Muscle of leg (tissue), 11 donors: ENCODE measurements around the gene CITED1. TPM values are rescaled to one million over a fixed set of nuclear protein-coding genes. Genes with fewer than 3 reads are reported as not detected.

Experiments used
- DNase-seq: peaks from one replicate; pipeline ENCODE4 v3.0.0; 2013
- H3K27ac ChIP-seq: one replicate; pipeline ENCODE4 v1.5.1; 2013; ENCODE audit warnings: mild to moderate bottlenecking, low read length, control low read depth
- H3K27me3 ChIP-seq: one replicate; pipeline ENCODE4 v1.6.1; 2013; ENCODE audit warnings: low read length; ENCODE audit not compliant: control insufficient read depth, insufficient read depth
- H3K36me3 ChIP-seq: one replicate; pipeline ENCODE4 v1.6.1; 2013; ENCODE audit warnings: low read length; ENCODE audit not compliant: control insufficient read depth, insufficient read depth
- H3K4me1 ChIP-seq: one replicate; pipeline ENCODE4 v1.6.1; 2013; ENCODE audit warnings: low read length; ENCODE audit not compliant: control insufficient read depth, insufficient read depth
- H3K4me3 ChIP-seq: one replicate; pipeline ENCODE4 v1.5.1; 2013; ENCODE audit warnings: low read length, control low read depth
- H3K9me3 ChIP-seq: replicated peaks from 2 replicates; pipeline ENCODE4 v1.6.1; 2013; ENCODE audit warnings: low read depth, low read length; ENCODE audit not compliant: control insufficient read depth
- WGBS: methylation state at CpG from one replicate; pipeline ENCODE4 v1.1.5; 2013; ENCODE audit warnings: missing lambda C conversion rate; ENCODE audit not compliant: insufficient coverage; 5-methylcytosine and 5-hydroxymethylcytosine counted together
- polyA plus RNA-seq, 8 donors: library from polyadenylated mRNA; unstranded; fragments of 120-200 nt; gene quantifications; one replicate each; pipeline versions ENCODE4 v1.2.1 to v1.2.3, GENCODE V29; 2013; ENCODE audit warnings: inconsistent platforms in 1 of 8, low replicate concordance in 1 of 8; ENCODE audit not compliant: insufficient read length in 8 of 8, insufficient read depth in 1 of 8
- total RNA-seq: library from RNA; stranded (reverse); fragments of 120-200 nt; gene quantifications from one replicate; pipeline ENCODE4 v1.2.4, GENCODE V29; 2013

Gene CITED1
- total and polyA plus RNA-seq, 9 donors = 15.5 to 26.8 (median 20.9) TPM

GRCh38 chrX:72271812-72272211 lies 33.9 kb downstream of the CITED1 start:
- 88% methylated on average over 2 of the region's 3 CpGs for WGBS
- Histone ChIP-seq H3K9me3 (no peaks in the 10 kb centered on the region), H3K4me1 (peaks cover 11% of the 10 kb centered on the region), H3K27ac (no peak overlapping the region), H3K27me3 (no peaks in the 10 kb centered on the region), H3K4me3 (no peak overlapping the region), H3K36me3 (peaks cover 83% of the 10 kb centered on the region)
- DNase-seq = no peak

GRCh38 chrX:72271091-72271788 lies 34.5 kb downstream of the CITED1 start:
- DNase-seq = no peak
- Histone ChIP-seq H3K4me3 (no peak overlapping the region), H3K27ac (no peak overlapping the region), H3K4me1 (peaks cover 11% of the 10 kb centered on the region), H3K27me3 (no peaks in the 10 kb centered on the region), H3K9me3 (no peaks in the 10 kb centered on the region), H3K36me3 (peaks cover 83% of the 10 kb centered on the region)
- 43% methylated on average over 1 of the region's 3 CpGs for WGBS

- Histone ChIP-seq H3K36me3 (peaks cover 77% of the 10 kb centered on the region), H3K9me3 (no peaks in the 10 kb centered on the region), H3K4me1 (peaks cover 4% of the 10 kb centered on the region), H3K4me3 (no peak overlapping the region), H3K27ac (no peak overlapping the region), H3K27me3 (no peaks in the 10 kb centered on the region)
- 85% methylated on average over 5 of the region's 5 CpGs for WGBS
- DNase-seq = no peak
Observed at GRCh38 chrX:72270316-72270866, 35.3 kb downstream of the CITED1 start.

- no peaks in the 10 kb centered on the region for H3K27me3 ChIP-seq
- no peaks in the 10 kb centered on the region for H3K9me3 ChIP-seq
- H3K4me3 ChIP-seq = no peak overlapping the region
- H3K4me1 ChIP-seq = peaks cover under 1% of the 10 kb centered on the region
- peaks cover 71% of the 10 kb centered on the region for H3K36me3 ChIP-seq
- DNase-seq = no peak
- WGBS = no CpG with 5 or more reads among the region's 3 CpGs
- no peak overlapping the region for H3K27ac ChIP-seq
Observed at GRCh38 chrX:72269671-72270251, 36.0 kb downstream of the CITED1 start.

GRCh38 chrX:72268597-72269365 lies 36.9 kb downstream of the CITED1 start:
- Histone ChIP-seq H3K27me3 (no peaks in the 10 kb centered on the region), H3K36me3 (peaks cover 61% of the 10 kb centered on the region), H3K4me3 (no peak overlapping the region), H3K9me3 (no peaks in the 10 kb centered on the region), H3K27ac (no peak overlapping the region), H3K4me1 (no peaks in the 10 kb centered on the region)
- WGBS = 82% methylated on average over 1 of the region's 2 CpGs
- DNase-seq = no peak

GRCh38 chrX:72265263-72265662 lies 40.5 kb downstream of the CITED1 start:
- H3K4me1 ChIP-seq = no peaks in the 10 kb centered on the region
- H3K27ac ChIP-seq = no peak overlapping the region
- no peak for DNase-seq
- peaks cover 2% of the 10 kb centered on the region for H3K27me3 ChIP-seq
- H3K9me3 ChIP-seq = no peaks in the 10 kb centered on the region
- WGBS = no CpG with 5 or more reads among the region's 3 CpGs
- H3K4me3 ChIP-seq = no peak overlapping the region
- peaks cover 26% of the 10 kb centered on the region for H3K36me3 ChIP-seq

- H3K27me3 ChIP-seq = peaks cover 15% of the 10 kb centered on the region
- no peaks in the 10 kb centered on the region for H3K4me1 ChIP-seq
- no peak overlapping the region for H3K4me3 ChIP-seq
- DNase-seq = no peak
- no peaks in the 10 kb centered on the region for H3K9me3 ChIP-seq
- no peak overlapping the region for H3K27ac ChIP-seq
- 60% methylated on average over 2 of the region's 7 CpGs for WGBS
- H3K36me3 ChIP-seq = peaks cover under 1% of the 10 kb centered on the region
Observed at GRCh38 chrX:72262077-72262476, 43.6 kb downstream of the CITED1 start.

- no peaks in the 10 kb centered on the region for H3K36me3 ChIP-seq
- H3K9me3 ChIP-seq = no peaks in the 10 kb centered on the region
- no peak for DNase-seq
- peaks cover 26% of the 10 kb centered on the region for H3K27me3 ChIP-seq
- H3K27ac ChIP-seq = no peak overlapping the region
- 79% methylated on average over 4 of the region's 4 CpGs for WGBS
- no peak overlapping the region for H3K4me3 ChIP-seq
- no peaks in the 10 kb centered on the region for H3K4me1 ChIP-seq
Observed at GRCh38 chrX:72260448-72260847, 45.3 kb downstream of the CITED1 start.

- Histone ChIP-seq H3K9me3 (no peaks in the 10 kb centered on the region), H3K27ac (no peak overlapping the region), H3K4me1 (no peaks in the 10 kb centered on the region), H3K4me3 (no peak overlapping the region), H3K27me3 (peaks cover 38% of the 10 kb centered on the region), H3K36me3 (no peaks in the 10 kb centered on the region)
- peak; percentile 71 for DNase-seq
- 21% methylated on average over 3 of the region's 7 CpGs for WGBS
Observed at GRCh38 chrX:72258174-72258573, 47.5 kb downstream of the CITED1 start.

GRCh38 chrX:72255864-72256263 lies 49.9 kb downstream of the CITED1 start:
- 60% methylated on average over 3 of the region's 7 CpGs for WGBS
- peaks cover 44% of the 10 kb centered on the region for H3K27me3 ChIP-seq
- H3K27ac ChIP-seq = no peak overlapping the region

More at GRCh38 chrX:72255864-72256263, 49.9 kb downstream of the CITED1 start:
- Histone ChIP-seq H3K36me3 (no peaks in the 10 kb centered on the region), H3K9me3 (no peaks in the 10 kb centered on the region), H3K4me1 (no peaks in the 10 kb centered on the region), H3K4me3 (no peak overlapping the region)
- DNase-seq = no peak
